Stimulated activated CD4-positive, alpha-beta T cell treated with anti-CD3 and anti-CD28 coated beads, Interleukin-2, amount 100 ng/mL, for 48 hours (primary cell): ENCODE measurements around the gene MCU.
"Not testable (repeated sequence)": the region's sequence is repeated elsewhere in the genome, so short reads cannot be mapped to it uniquely, and the experiment has no call there.

Source experiments
- DNase-seq, 2 donors: peaks; one replicate each; pipeline ENCODE4 v3.0.0-alpha.2; 2020

The MCU gene, protein sequence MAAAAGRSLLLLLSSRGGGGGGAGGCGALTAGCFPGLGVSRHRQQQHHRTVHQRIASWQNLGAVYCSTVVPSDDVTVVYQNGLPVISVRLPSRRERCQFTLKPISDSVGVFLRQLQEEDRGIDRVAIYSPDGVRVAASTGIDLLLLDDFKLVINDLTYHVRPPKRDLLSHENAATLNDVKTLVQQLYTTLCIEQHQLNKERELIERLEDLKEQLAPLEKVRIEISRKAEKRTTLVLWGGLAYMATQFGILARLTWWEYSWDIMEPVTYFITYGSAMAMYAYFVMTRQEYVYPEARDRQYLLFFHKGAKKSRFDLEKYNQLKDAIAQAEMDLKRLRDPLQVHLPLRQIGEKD

DNA sequence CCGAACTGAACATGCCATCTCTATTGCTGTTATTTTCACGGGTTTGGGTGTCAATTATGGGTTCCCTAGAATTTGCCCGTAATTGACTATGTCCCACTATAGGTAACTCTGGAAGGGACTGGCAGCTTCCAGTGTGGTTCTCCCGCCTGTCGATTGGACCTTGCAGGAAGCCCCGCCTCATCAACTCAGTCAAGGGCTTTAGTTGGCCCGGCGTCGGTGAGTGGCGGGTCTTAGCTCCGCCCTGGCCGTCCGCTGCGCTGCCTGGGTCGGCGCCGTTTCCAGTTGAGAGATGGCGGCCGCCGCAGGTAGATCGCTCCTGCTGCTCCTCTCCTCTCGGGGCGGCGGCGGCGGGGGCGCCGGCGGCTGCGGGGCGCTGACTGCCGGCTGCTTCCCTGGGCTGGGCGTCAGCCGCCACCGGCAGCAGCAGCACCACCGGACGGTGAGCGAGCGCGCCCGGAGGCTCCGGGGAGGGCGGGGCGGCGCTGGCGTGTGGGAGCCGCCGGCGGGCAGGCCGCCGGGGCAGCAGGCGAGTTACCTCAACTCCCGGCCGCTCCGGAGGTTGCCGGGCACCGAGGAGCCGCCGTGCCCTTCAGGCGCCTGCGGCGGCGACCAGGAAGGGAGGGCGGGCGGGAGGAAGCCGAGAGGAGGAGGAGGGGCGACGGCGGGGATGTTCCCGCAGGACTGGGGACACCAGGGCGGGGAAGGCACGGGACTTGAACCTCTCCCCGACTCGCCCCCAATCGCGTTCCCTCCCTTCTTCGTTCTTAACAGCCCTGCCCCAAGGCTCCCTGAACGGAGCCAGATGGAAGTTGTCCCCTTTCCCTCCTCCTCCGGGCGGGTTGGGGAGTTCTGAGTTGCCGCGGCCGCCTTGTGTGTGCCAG is at the start of gene MCU:
Gene MCU (plus strand): TSS at position 281 of the 881 bp plus-strand sequence. CDS start 9 bp downstream, at position 290.
- peak; percentile 89 to 91 for DNase-seq

DNA sequence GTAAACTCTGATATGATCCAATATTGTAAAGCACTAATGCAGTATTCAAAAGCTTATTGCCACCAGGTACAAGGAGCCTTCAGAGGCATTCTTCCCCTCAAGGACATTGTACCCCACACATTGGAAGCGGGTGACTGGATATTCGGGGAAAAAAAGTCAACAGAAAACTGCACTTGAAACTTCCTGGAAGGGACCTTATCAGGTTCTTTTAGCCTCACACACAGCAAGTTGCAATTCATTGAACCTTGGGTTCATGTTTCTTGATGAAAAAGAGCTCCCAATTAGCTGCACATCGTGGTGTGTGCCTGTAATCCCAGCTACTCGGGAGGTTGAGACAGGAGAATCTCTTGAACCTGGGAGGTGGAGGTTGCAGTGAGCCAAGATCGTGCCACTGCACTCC is 49.6 kb upstream of the MCU start:
- DNase-seq, result no peak

DNA sequence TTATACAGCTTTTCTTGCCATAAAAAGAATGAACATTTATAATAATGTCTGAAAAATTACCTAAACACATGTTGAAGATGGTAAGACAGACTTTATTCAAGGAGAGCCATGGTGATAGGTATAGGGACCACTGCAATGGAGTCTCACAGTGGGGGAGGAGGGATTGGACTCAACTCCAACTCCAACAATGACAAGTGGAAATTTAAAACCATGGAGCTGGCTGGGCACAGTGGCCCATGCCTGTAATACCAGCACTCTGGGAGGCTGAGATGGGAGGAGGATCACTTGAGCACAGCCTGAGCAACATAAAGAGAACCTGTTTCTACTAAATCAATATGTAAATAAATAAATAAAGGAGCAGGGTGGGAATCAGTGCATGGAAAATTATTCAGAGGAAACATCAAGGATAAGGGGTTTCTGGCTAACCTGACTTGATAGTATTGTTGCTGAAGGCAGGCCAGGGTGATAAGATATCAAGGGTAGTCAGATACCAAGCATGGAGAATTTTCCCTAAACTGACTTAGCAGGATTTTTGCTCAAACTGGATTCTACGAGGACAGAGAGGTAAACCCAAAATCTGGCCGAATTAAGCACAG is 46.6 kb upstream of the MCU start:
- no peak for DNase-seq

DNA sequence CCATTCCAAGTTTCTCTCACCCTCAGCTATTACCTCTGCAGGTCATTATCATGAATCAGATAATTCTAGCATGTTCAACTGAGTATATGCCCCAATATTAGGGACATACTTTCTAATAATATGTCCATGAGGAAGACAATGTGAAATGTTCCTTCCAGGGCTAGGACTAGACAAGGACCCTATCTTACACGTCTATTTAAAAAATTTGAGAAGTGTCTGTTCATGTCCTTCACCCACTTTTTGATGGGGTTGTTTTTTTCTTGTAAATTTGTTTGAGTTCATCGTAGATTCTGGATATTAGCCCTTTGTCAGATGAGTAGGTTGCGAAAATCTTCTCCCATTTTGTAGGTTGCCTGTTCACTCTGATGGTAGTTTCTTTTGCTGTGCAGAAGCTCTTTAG is 45.0 kb upstream of the MCU start:
- not testable (repeated sequence) for DNase-seq

DNA sequence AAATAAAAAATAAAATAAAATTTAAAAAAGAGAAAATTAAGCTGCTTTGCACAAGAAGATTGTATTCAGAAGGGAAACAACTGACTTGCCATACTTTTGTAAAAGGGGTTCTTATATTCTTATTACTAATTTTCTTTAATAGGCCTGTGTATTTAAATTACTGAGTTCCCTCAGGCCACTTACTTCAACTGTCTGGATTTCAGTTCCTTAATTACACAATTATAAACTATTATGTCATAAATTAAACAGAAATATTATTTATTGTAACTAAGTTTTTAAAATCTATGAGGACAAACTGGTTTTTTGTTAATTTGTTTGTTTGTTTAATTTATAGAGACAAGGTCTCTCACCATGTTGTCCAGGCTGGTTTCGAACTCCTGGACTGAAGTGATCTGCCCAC is 43.6 kb upstream of the MCU start:
- DNase-seq, result no peak

DNA sequence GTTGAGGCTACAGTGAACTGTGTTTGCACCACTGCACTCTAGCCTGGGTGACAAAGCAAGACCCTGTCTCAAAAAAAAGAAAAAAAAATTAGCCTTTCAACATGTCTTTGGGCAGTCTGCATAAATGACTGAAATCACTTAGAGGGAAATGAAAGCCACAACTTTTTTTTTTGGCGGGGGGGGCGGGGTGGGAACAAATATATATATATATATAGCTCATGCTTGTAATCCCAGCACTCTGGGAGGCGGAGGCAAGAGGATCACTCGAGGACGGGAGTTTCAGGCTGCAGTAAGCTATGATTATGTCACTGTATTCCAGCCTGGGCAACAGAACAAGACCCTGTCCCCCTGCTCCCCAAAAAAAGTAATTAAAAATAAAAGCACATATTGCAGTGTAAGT is 42.7 kb upstream of the MCU start:
- no peak for DNase-seq

DNA sequence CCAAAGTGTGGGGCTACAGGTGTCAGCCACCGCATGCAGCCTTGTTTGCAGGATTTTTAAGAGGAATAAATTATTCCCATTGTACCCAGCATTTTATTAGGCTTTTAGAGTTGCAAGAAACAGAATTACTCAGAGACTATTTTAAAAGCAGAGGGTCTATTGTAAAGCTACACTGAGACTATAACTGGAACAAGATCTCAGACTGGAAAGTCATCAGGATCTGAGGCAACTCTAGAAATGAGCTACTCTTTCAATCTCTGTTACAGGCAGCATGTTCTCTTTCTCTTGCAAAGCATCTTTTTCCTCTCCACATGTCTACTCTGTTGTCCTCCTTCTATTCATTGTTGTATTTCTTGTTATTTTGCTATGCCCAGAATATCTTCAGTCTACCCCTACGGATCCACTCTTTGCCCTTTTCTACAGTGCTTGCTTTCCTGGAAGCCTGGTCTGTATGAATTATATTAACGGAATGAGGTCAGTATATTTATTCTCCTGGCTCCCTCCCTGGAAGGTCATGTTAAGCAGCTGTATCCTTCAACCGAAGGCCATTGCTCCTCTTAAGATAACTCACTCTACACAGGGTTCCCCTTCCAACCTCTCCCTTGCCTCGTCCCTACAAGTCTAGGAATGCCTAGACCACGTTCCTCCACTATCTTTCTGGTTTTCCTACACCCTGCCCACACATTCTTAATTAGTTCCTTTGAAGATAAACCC is 38.4 kb upstream of the MCU start:
- DNase-seq, result no peak

DNA sequence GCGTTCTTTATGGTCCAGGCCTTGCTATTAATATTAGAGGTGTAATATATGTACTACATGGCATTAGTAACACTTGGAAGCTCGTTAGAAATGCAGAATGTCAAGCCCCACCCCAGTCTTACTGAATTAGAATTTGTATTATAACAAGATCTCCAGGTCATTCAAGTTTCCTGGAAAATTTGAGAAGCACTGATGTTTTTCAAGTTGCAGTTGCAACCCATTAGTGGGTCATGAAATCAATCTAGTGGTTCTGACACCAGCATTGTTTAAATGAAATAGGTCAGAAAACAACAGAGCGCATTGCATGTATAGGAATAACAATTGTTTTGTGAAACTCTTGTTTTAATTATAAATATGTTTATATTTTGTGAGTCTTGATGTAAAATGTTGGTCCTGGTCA is 37.2 kb upstream of the MCU start:
- no peak for DNase-seq

DNA sequence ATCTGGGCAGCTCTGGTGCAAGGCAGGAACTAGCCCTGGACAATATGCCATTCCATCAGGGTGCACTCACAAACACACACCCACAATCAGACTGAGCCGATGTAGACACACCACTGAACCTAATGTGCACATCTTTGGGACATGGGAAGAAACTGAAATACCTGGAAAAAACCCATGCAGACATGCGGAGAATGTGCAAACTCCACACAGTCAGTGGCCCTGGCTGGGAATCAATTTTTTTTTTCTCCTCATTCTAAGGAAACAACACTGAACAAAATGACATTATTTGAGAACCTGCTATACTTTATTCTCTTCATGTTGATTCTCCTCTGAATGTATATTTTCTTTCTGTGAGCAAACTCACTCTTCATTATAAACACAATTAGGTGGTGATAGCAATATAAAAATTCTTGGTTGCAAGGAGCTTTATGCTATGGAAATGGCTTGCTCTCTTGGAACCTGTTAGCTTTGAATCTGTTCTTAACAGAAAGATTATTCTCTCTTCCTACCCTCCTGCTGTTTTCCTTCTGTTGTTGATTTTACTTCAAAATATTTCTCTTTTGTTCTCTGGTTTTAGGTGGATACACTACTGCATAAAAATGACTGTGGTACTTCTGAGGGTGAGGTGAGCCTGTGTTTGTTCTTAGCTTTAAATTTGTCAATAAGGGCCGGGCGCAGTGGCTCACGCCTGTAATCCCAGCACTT is 33.1 kb upstream of the MCU start:
- DNase-seq, result no peak

DNA sequence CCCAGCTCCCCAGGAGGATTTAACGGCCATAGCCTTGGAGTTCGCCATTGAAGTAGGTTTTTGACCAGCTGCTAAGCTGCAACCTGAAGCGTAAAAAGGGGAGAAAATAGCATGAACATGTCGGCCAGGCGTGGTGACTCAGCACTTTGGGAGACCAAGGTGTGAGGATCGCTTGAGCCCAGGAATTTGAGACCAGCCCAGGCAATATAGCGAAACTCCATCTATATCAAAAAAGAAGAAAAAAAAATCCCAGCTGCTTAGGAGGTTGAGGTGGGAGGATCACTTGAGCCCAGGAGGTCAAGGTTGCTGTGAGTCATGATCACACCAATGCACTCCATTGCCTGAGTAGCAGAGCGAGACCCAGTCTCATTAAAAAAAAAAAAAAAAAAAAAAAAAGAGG is 32.2 kb upstream of the MCU start:
- no peak for DNase-seq

DNA sequence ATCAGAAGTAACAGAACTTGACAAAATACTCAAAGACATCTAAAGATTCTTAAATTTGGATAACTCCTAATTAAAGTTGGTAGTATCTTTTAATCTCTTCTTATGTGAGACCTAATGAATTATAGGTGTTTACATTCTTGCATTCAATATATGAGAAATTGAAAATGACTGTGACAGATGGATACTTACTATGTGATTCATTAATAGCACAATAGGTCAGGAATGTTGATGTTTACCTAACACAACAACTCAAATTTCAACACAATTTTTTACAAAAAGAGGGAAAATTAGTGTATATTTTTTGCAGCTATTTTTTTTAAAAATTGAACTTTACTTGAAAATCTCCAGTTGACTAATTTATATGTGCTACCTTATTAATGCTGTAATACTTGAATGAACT is 31.7 kb upstream of the MCU start:
- DNase-seq, result no peak

DNA sequence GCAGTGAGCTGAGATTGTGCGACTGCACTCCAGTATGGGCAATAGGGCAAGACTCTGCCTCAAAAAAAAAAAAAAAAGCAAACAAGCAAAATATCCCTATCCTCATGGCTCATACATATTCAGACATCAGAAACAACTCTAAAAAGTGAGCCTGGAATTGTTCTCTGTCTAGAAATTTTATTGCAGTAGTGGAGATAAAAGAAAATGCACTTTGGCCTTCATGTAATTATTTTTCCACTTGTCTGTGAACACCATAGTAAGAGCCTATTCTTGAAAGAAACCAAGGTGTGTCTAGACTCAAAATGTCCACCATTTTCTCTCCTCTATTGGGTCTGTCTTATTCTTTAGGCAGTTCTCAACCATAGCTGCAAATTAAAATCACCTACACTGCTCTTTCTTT is 30.5 kb upstream of the MCU start:
- no peak for DNase-seq

DNA sequence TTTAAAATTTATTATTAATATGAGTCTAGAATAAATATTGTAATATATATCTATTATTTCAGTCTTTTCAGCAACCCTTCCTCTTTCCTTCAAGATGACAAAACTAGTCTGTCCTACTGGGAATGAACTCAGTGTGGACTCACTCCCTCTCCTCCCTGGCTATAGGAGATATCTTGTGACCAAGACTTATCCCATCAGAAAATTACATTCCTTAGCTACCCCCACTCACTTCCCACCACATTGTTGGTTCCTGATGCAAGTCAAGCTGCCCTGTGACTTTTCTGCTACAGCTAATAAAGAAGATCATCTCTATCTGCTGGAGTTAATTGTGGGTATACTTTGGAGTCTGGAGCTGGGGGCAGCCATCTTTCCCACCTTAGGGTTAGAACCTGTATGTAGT is 28.0 kb upstream of the MCU start:
- DNase-seq, result no peak

DNA sequence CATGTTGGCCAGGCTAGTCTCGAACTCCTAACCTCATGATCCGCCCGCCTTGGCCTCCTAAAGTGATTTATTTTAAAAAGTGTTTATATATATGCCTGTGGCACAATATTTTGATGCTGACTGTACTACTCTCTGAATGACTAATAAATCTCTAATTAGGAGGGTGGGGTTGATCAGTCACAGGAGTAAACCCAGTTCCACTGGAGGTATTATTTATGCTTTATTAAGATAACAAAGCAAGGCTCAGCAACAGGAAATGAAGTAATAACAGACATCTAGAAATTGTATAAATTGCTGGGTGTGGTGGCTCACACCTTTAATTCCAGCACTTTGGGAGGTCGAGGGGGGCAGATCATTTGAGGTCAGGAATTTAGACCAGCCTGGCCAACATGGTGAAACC is 26.0 kb upstream of the MCU start:
- no peak for DNase-seq

DNA sequence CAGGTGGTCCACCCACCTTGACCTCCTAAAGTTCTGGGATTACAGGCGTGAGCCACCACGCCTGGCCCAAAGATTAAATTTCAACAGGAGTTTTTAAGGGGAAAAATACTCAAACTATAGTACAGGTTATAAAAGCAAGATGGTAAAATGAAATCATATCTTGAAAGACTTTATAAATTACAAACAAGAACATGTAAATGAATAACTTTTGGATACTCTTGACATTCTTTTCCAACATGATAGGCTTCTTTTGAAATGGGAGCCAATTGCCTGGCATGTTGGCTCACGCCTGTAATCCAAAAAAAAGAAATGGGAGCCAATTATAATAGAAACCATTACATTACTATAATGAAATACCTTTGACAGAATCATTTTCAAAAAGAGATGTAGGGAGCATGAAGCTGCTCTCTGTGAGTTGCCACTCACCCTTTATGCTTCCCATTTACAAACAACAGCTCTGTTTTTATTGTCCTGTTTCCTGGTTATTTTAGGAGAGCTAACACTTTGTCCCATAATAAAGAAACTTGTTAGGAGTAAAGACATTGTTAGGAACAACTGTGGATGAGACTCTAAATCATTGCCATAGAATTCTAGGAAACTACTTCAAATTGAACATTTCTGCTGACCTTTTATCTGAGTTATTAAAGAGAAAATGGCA is 24.6 kb upstream of the MCU start:
- no peak for DNase-seq

DNA sequence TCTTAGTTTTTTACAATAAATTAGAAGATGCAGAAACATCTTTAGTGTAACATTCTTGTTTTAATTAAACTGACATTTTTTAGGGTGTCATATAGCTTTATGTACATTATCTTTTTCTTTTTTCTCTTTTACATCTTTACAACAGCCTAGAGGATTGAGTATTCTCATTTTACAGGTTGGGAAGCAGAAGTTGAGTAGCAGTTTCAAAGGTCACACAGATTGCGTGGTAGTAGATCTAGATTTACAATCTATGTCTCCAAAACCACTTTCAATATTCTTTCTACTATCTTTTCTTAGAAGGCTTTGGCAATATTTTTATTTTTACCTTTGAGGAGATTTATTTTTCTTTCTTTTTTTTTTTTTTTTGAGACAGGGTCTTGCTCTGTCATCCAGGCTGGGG is 18.7 kb upstream of the MCU start:
- DNase-seq, result no peak

DNA sequence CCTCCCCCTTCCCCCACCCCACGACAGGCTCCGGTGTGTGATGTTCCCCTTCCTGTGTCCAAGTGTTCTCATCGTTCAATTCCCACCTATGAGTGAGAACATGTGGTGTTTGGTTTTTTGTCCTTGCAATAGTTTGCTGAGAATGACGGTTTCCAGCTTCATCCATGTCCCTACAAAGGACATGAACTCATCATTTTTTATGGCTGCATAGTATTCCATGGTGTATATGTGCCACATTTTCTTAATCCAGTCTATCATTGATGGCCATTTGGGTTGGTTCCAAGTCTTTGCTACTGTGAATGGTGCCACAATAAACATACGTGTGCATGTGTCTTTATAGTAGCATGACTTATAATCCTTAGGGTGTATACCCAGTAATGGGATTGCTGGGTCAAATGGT is 17.8 kb upstream of the MCU start:
- DNase-seq, result not testable (repeated sequence)

DNA sequence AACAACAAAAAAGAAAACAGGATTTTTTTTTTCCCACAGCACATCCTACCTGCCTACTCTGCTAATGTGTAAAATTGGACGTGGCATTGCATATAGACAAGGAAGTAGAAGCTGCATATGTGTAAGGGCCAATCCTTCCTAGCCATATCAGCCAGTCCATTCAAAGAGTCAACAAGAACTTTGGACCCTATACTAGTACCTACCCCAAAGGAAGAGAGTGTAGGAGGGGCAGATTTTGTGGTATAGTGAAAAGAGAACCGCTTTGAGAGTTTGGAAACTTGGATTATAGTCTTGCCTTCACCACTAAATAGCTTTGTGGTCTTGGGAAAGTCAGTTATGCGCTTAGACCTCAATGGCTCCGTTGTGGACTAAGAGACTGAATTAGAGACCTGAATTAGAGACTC is 12.1 kb upstream of the MCU start:
- DNase-seq, result no peak

DNA sequence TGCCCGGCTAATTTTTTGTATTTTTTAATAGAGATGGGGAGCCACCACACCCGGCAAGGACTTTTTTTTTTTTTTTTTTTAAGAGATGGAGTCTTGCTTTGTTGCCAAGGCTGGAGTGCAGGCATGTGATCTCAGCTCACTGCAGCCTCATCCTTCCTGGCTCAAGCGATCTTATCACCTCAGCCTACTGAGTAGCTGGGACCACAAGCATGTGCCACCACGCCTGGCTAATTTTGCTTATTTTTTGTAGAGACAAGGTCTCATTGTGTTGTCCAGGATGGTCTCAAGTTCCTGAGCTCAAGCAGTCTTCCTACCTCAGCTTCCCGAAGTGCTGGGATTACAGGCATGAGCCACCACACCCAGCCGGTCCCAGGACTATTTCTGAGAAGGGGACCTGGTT is 9.3 kb upstream of the MCU start:
- DNase-seq, result no peak

DNA sequence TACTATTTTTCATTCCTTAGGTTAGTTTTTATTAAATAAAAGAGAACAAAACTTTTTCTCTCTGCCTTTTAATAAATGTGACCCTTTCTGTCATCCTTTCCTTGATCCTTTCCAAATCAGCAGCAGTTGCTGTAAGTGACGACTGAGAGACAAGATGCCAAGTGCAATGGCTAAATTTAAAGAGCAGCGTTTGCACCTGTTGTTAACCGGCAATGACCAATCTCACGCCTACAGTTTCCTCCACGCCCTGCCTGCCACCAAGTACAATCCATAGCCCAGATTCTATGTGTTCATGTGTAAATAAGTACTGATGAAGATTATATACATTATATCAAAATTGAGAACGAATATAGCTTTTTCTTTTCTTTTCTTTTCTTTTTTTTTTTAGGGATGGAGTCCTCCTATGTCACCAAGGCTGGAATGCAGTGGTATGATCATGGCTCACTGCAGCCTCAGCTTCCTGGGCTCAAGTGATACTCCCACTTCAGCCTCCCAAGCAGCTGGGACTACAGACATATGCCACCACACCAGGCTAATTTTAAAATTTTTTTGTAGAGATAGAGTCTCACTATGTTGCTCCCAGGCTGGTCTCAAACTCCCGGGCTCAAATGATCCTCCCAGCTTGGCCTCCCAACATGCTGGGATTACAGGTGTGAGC is 6.5 kb upstream of the MCU start:
- no peak for DNase-seq

DNA sequence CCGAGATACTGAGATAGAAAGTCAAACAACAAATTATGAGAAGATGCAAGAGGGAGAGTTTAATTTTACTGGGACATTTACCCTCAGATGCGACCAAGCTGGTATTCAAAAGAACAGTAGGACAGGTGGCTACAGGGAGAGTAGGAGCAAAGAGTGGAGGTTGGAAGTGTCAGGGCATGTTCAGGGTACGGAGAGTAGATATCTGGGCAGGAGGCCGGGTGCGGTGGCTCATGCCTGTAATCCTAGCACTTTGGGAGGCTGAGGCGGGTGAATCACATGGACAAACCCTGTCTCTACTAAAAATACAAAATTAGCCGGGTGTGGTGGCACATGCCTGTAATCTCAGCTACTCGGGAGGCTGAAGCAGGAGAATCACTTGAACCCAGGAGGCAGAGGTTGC is 5.5 kb upstream of the MCU start:
- not testable (repeated sequence) for DNase-seq

DNA sequence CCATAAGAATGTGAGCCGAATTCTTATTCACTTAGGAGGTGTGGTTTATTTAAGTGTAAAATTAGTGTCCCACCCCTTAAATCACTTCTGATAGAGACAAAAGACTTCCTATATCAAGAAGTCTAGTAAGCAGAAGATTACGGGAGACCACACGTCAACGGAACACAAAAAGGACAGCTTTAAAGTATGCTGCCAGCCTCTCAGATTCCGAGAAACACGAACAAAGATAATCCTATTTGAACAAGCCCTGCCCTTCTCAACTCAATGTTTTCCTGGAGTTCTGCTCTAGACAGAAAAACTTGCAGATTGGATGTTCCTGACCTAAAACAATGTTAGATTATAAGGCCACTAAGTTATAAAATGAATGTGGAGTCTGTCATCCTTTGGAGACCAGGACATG is 4.9 kb upstream of the MCU start:
- DNase-seq, result no peak
